SU-DHL-6 (cell line): ENCODE data around the gene SELPLG.
A peak's percentile ranks its signal among the peaks of the same experiment; 100 is the strongest.

Experiments used
- H2AFZ ChIP-seq: fragments of 200-600 bp; sonication (generic); 2 replicates; pipeline ENCODE4 v1.6.1; 2014; ENCODE audit warnings: low read depth, mild to moderate bottlenecking, moderate library complexity, mixed read lengths, antibody characterized with exemption, low read length; ENCODE audit not compliant: severe bottlenecking
- H3F3A ChIP-seq: fragments of 200-600 bp; shearing (Covaris generic); 2 replicates; pipeline ENCODE4 v1.6.0; 2016; ENCODE audit warnings: antibody characterized with exemption, mild to moderate bottlenecking; ENCODE audit not compliant: insufficient read depth
- H3K27ac ChIP-seq: fragments of 200-600 bp; sonication (generic); 2 replicates; pipeline ENCODE4 v1.5.1; 2016; ENCODE audit warnings: low read depth, mild to moderate bottlenecking, low read length, moderate library complexity, mixed read lengths
- H3K27me3 ChIP-seq: fragments of 200-600 bp; sonication (generic), shearing (Covaris generic); 2 replicates; pipeline ENCODE4 v1.6.0; 2014; ENCODE audit warnings: mild to moderate bottlenecking, low read length
- H3K36me3 ChIP-seq: fragments of 200-600 bp; sonication (generic); 2 replicates; pipeline ENCODE4 v1.6.1; 2014; ENCODE audit warnings: mild to moderate bottlenecking, low read length, mixed read lengths
- H3K4me2 ChIP-seq: fragments of 300-600, 200-600 bp; shearing (Covaris generic), sonication (generic); 2 replicates; pipeline ENCODE4 v1.6.0; 2014; ENCODE audit warnings: low read length, low read depth, mild to moderate bottlenecking; ENCODE audit not compliant: poor library complexity, severe bottlenecking
- H3K4me3 ChIP-seq: fragments of 200-600 bp; sonication (generic); 2 replicates; pipeline ENCODE4 v1.5.1; 2014; ENCODE audit warnings: antibody characterized with exemption, low read length, mild to moderate bottlenecking, mixed read lengths; ENCODE audit not compliant: insufficient read depth, poor library complexity, severe bottlenecking
- H3K79me2 ChIP-seq: fragments of 200-600 bp; sonication (generic); 2 replicates; pipeline ENCODE4 v1.6.1; 2014; ENCODE audit warnings: mild to moderate bottlenecking, low read length, moderate library complexity; ENCODE audit not compliant: insufficient read depth
- H3K9ac ChIP-seq: fragments of 200-600 bp; sonication (generic); 2 replicates; pipeline ENCODE4 v1.7.0; 2014; ENCODE audit warnings: mild to moderate bottlenecking, low read length
- H3K9me2 ChIP-seq: fragments of 200-600 bp; sonication (generic); replicated peaks from 2 replicates; pipeline ENCODE4 v1.6.1; 2014; ENCODE audit warnings: low read length; ENCODE audit not compliant: insufficient read depth
- H3K9me3 ChIP-seq: fragments of 200-600 bp; sonication (generic); 2 replicates; pipeline ENCODE4 v1.6.1; 2014; ENCODE audit warnings: low read length, mixed read lengths; ENCODE audit not compliant: insufficient read depth
- H4K20me1 ChIP-seq: fragments of 200-600 bp; sonication (generic); 2 replicates; pipeline ENCODE4 v1.6.1; 2014; ENCODE audit warnings: low read depth, mild to moderate bottlenecking, antibody characterized with exemption, low read length, moderate library complexity, mixed read lengths
- EZH2phosphoT487 ChIP-seq: fragments of 200-600 bp; sonication (generic), shearing (Covaris generic); conservative IDR thresholded peaks from 2 replicates; pipeline ENCODE4 v1.6.1; 2018; ENCODE audit warnings: mild to moderate bottlenecking, antibody characterized with exemption, low read length, moderate library complexity, mixed read lengths
- TF ChIP-seq, protein P1 (sequence below): fragments of 200-600 bp; sonication (generic); IDR thresholded peaks from one replicate; pipeline ENCODE4 v1.5.1; 2017; ENCODE audit warnings: antibody characterized with exemption, mild to moderate bottlenecking, low read length, moderate library complexity; ENCODE audit not compliant: insufficient read depth, poor library complexity, severe bottlenecking

The SELPLG gene

DNA sequence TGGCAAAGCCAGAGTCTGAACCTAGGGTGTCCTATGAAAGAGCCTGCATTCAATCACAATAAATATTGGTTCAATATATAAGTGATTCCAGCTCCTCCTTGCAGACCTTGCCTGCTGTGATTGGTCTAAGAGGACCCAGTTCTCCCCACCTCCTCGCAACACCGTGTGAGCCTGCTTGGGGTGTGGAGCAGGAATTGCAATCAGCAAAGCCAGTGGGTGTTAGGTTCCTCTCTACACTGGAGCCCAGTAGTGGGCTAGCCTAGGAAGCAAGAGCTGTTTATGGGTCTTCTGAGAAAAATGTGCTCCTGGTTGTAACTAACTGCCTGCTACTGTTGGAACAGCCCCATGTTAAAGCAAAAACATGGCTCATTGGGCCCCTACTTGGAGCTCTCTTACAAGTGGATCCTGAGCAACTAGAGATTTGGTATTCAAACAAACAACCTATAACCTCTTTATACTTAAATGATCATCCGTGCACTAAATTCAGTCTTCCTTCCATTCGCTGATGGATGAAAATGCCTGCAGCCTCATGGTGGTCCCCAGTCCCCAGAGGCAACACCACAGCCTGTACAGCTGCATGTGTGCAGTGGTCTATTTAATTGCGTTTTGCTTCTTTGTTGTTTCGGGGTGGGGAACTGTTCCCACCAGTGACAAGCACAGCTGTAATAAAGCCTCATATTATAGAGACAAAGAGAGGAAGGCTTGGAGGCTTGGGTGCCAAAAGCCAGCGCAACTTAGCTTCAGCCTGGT is 3.7 kb upstream of the SELPLG start:
- H3F3A ChIP-seq = peaks cover 51% of the 10 kb centered on the region
- H3K27ac ChIP-seq = no peak overlapping the region
- no peaks in the 10 kb centered on the region for H4K20me1 ChIP-seq
- peak overlapping the region; percentile 39 for H3K4me2 ChIP-seq
- H3K27me3 ChIP-seq = no peaks in the 10 kb centered on the region; the same call in 1 of the 2 replicates
- H3K9ac ChIP-seq = no peak overlapping the region
- H3K79me2 ChIP-seq = no peaks in the 10 kb centered on the region
- no peak overlapping the region for H3K4me3 ChIP-seq
- no peaks in the 10 kb centered on the region for H3K9me2 ChIP-seq
- H2AFZ ChIP-seq = no peak overlapping the region
- no peaks in the 10 kb centered on the region for H3K9me3 ChIP-seq
- no peaks in the 10 kb centered on the region for H3K36me3 ChIP-seq
- TF ChIP-seq EZH2phosphoT487 = 0 out of 2 replicates have a peak, but pooled peaks have one; percentile 47
- TF ChIP-seq, protein P1, sequence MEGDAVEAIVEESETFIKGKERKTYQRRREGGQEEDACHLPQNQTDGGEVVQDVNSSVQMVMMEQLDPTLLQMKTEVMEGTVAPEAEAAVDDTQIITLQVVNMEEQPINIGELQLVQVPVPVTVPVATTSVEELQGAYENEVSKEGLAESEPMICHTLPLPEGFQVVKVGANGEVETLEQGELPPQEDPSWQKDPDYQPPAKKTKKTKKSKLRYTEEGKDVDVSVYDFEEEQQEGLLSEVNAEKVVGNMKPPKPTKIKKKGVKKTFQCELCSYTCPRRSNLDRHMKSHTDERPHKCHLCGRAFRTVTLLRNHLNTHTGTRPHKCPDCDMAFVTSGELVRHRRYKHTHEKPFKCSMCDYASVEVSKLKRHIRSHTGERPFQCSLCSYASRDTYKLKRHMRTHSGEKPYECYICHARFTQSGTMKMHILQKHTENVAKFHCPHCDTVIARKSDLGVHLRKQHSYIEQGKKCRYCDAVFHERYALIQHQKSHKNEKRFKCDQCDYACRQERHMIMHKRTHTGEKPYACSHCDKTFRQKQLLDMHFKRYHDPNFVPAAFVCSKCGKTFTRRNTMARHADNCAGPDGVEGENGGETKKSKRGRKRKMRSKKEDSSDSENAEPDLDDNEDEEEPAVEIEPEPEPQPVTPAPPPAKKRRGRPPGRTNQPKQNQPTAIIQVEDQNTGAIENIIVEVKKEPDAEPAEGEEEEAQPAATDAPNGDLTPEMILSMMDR = no peak

DNA sequence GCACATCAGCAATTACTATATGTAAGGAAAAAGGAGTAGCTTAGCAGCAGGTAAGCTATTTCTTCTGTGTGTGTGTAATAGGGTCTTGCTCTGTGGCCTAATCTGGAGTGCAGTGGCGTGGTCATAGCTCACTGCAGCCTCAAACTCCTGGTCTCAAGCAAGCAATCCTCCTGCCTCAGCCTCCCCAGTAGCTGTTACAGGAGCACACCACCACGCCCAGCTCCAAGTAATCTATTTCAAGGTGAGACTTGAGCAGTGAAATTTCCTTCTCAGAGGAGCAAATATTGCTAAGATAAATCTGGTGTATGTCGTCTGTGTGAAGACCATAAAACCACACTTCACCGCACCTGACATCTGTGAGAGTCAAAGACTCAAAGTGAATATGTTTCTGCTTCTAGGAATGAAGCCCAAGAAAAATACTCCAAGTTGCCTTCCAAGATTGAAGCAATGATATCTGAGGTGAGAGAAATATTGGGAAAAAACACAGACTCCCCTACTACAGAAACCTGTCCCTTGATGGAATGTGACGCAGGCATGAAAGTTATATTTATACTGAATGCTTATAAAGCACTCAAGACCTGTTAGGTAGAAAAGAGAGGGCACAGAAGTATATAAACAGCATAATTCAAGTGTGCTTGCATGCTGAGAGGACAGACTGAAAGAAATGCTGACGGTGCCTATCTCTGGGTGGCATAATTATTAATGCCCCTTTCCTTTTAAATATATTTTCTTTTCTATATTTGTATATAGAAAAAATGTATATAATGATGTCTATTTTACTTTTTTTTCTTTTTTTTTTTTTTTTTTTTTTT is 2.5 kb upstream of the SELPLG start:
- peak overlapping the region; percentile 96 for H3K27ac ChIP-seq

DNA sequence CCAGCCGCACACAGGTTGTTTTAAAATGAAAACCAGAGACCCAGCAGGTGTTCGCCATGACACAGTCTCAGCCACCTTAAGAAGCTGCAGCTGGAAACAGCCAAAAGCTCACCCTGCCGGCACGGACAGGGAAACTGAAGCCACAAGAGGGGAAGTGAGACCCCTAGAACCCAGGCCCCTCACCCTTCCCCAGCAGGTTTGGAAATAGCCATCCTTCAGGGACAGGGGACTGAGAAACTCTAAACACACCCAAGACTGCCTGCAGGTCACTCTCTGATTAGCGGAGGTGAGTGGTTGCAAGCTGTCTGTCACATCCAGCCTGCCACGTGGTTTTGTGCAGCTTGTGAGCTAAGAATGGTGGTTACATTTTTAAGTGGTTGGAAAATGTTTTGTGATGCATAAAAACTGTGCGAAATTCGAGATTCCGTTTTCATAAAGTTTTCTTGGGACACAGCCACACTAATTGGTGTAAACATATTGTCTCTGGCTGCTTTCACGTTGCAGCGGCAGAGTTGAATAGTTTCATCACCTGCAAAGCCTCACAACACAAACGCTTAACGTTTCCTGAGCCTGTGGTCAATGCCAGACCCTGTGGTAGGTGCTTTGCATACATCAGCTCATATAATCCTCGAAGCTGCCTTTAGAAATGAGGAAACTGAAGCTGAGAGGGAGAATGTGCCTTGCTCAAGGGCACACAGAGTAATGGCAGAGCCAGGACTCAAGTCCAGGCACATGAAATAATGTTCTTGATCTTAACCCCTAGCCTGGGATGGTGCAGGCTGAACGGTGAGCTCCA is 1.7 kb upstream of the SELPLG start:
- no peaks in the 10 kb centered on the region for H3K9me3 ChIP-seq
- no peaks in the 10 kb centered on the region for H3K9me2 ChIP-seq
- H3K36me3 ChIP-seq = no peaks in the 10 kb centered on the region
- peak overlapping the region; percentile 13 for H3K4me3 ChIP-seq
- no peak overlapping the region for H2AFZ ChIP-seq
- H3K9ac ChIP-seq = no peak overlapping the region
- H3F3A ChIP-seq = peaks cover 44% of the 10 kb centered on the region
- no peaks in the 10 kb centered on the region; the same call in 1 of the 2 replicates for H3K27me3 ChIP-seq
- peak overlapping the region; percentile 96 for H3K27ac ChIP-seq
- H4K20me1 ChIP-seq = no peaks in the 10 kb centered on the region
- TF ChIP-seq, protein P1 = no peak
- TF ChIP-seq EZH2phosphoT487 = no peak
- no peaks in the 10 kb centered on the region for H3K79me2 ChIP-seq
- peak overlapping the region; percentile 64 for H3K4me2 ChIP-seq

More for the DNA sequence above, 2.5 kb upstream of the SELPLG start:
- Histone ChIP-seq H3K36me3 (no peaks in the 10 kb centered on the region), H3K9me3 (no peaks in the 10 kb centered on the region), H3K9me2 (no peaks in the 10 kb centered on the region), H3F3A (peaks cover 44% of the 10 kb centered on the region), H3K27me3 (no peaks in the 10 kb centered on the region; the same call in 1 of the 2 replicates), H4K20me1 (no peaks in the 10 kb centered on the region), H3K4me2 (peak overlapping the region; percentile 64), H3K4me3 (peak overlapping the region; percentile 13), H3K79me2 (no peaks in the 10 kb centered on the region), H3K9ac (no peak overlapping the region), H2AFZ (no peak overlapping the region)
- TF ChIP-seq, protein P1 = no peak
- no peak for TF ChIP-seq EZH2phosphoT487
